Esophagus squamous epithelium (tissue), 5 donors: ENCODE data around the gene PITPNM2. TPM values are rescaled to one million over a fixed set of nuclear protein-coding genes. Genes with fewer than 3 reads are reported as not detected.

Experiments
- DNase-seq: peaks from one replicate; lab custom pipeline; 2025; lab: John Stamatoyannopoulos, UW
- H3K27ac ChIP-seq, 4 donors: fragments of 200-600 bp; sonication (generic); one replicate each; pipeline ENCODE4 v1.5.1; 2016 to 2019; ENCODE audit warnings: mild to moderate bottlenecking in 1 of 4
- H3K27me3 ChIP-seq, 4 donors: fragments of 200-600 bp; sonication (generic); 1 replicate in 3 of 4; 2 replicates in 1 of 4; pipeline versions ENCODE4 v1.5.1 to v1.6.0; 2017 to 2021; ENCODE audit warnings: antibody characterized with exemption in 1 of 4
- H3K36me3 ChIP-seq, 3 donors: fragments of 200-600 bp; sonication (generic); one replicate each; pipeline ENCODE4 v1.5.1; 2016 to 2019
- H3K4me1 ChIP-seq, 3 donors: fragments of 200-600 bp; sonication (generic); one replicate each; pipeline ENCODE4 v1.5.1; 2017 to 2019
- H3K4me3 ChIP-seq, 4 donors: fragments of 200-600 bp; sonication (generic); 1 replicate in 3 of 4; 2 replicates in 1 of 4; pipeline ENCODE4 v1.5.1; 2016 to 2019; ENCODE audit warnings: mild to moderate bottlenecking in 2 of 4, moderate library complexity in 1 of 4
- H3K9me3 ChIP-seq, 3 donors: fragments of 200-600 bp; sonication (generic); one replicate each; pipeline ENCODE4 v1.5.1; 2016 to 2019
- CTCF ChIP-seq, 6 experiments: fragments of 450-650 bp in 4 of 6; fragments of 200-600 bp in 2 of 6; sonication (generic) in 2 of 6; IDR thresholded peaks; one replicate each; pipeline ENCODE4 v1.5.1; 2016 to 2019; ENCODE audit warnings: antibody characterized with exemption in 6 of 6, mild to moderate bottlenecking in 4 of 6, moderate library complexity in 4 of 6
- POLR2A ChIP-seq, 4 donors: fragments of 450-650 bp; IDR thresholded peaks; one replicate each; pipeline ENCODE4 v1.6.1; 2017; ENCODE audit warnings: antibody characterized with exemption in 4 of 4, mild to moderate bottlenecking in 4 of 4, moderate library complexity in 3 of 4
- WGBS, 2 donors: methylation state at CpG; one replicate each; pipeline ENCODE4 v1.1.5; 2018; 5-methylcytosine and 5-hydroxymethylcytosine counted together
- intact Hi-C: fragments of 100-400 bp; cut with DNase I; formaldehyde crosslinking; loops from one replicate; pipeline ENCODE4 v1.15.0; 2022
- total RNA-seq, 4 donors: library from RNA; depleted of rRNA; stranded (reverse); fragments of >200 nt; gene quantifications; one replicate each; pipeline ENCODE4 v1.1.0, GENCODE V29; 2016
- donor health status: DM: yes; HTN: yes; CAD: no.

PITPNM2 gene
- total RNA-seq, 4 donors from 2014 or later, result 4.2 to 9.1 (median 8.2) TPM

- Histone ChIP-seq H3K27me3 (no peaks in the 10 kb centered on the region), H3K27ac (peak overlapping the region; percentile 15 to 84 (median 84)), H3K36me3 (no peaks in the 10 kb centered on the region), H3K4me3 (no peak overlapping the region), H3K4me1 (peaks cover 35 to 60% (median 54%) of the 10 kb centered on the region in 3 donors), H3K9me3 (no peaks in the 10 kb centered on the region)
- TF ChIP-seq POLR2A (IDR thresholded peaks at IDR 0.05) (no peak), CTCF (IDR thresholded peaks at IDR 0.05) (no peak)
- no peak for DNase-seq
- intact Hi-C loops, result loop anchor here (10.0 kb wide), 1 partner anchor 98 kb away; no protein-coding TSS in a partner anchor
- WGBS, 2 donors, result 59 to 67% methylated on average over 10 to 11 of the region's 11 CpGs
Observed at GRCh38 chr12:123142921-123143735, 7.8 kb downstream of the PITPNM2 start.

GRCh38 chr12:123142518-123142840, 8.4 kb downstream of the PITPNM2 start:
- Histone ChIP-seq H3K4me1 (peaks cover 35 to 54% (median 49%) of the 10 kb centered on the region in 3 donors), H3K36me3 (no peaks in the 10 kb centered on the region), H3K9me3 (no peaks in the 10 kb centered on the region), H3K27ac (peak overlapping the region; percentile 70 to 88 (median 84)), H3K27me3 (no peaks in the 10 kb centered on the region), H3K4me3 (no peak overlapping the region)
- TF ChIP-seq CTCF (IDR thresholded peaks at IDR 0.05) (no peak), POLR2A (IDR thresholded peaks at IDR 0.05) (no peak)
- DNase-seq, result no peak
- 64 to 65% methylated on average over 5 of the region's 5 CpGs for WGBS, 2 donors
- intact Hi-C loops, result loop anchor here (10.0 kb wide), 1 partner anchor 98 kb away; no protein-coding TSS in a partner anchor

GRCh38 chr12:123141615-123142517, 9.0 kb downstream of the PITPNM2 start:
- H3K9me3 ChIP-seq, result no peaks in the 10 kb centered on the region
- H3K4me1 ChIP-seq, result peaks cover 35 to 54% (median 49%) of the 10 kb centered on the region in 3 donors
- no peaks in the 10 kb centered on the region for H3K36me3 ChIP-seq
- WGBS, 2 donors, result 42 to 53% methylated on average over 14 to 15 of the region's 15 CpGs
- H3K27me3 ChIP-seq, result no peaks in the 10 kb centered on the region
- TF ChIP-seq POLR2A (IDR thresholded peaks at IDR 0.05) (no peak), CTCF (IDR thresholded peaks at IDR 0.05) (no peak)
- intact Hi-C loops, result loop anchor here (10.0 kb wide), 1 partner anchor 97 kb away; no protein-coding TSS in a partner anchor
- H3K4me3 ChIP-seq, result peak overlapping the region in 1 of 4 donors; percentile 19
- DNase-seq, result no peak
- H3K27ac ChIP-seq, result peak overlapping the region; percentile 70 to 88 (median 84)

GRCh38 chr12:123140676-123141614, 9.9 kb downstream of the PITPNM2 start:
- 79 to 85% methylated on average over 4 to 5 of the region's 6 CpGs for WGBS, 2 donors

More at GRCh38 chr12:123140676-123141614, 9.9 kb downstream of the PITPNM2 start:
- Histone ChIP-seq H3K36me3 (no peaks in the 10 kb centered on the region), H3K9me3 (no peaks in the 10 kb centered on the region), H3K4me3 (peak overlapping the region in 1 of 4 donors; percentile 19), H3K27ac (peak overlapping the region; percentile 70 to 88 (median 84)), H3K4me1 (peaks cover 35 to 54% (median 49%) of the 10 kb centered on the region in 3 donors), H3K27me3 (no peaks in the 10 kb centered on the region)
- no peak for DNase-seq
- TF ChIP-seq POLR2A (IDR thresholded peaks at IDR 0.05) (no peak), CTCF (IDR thresholded peaks at IDR 0.05) (no peak)
- intact Hi-C loops, result loop anchor here (10.0 kb wide), 1 partner anchor 96 kb away; no protein-coding TSS in a partner anchor
